Neural cell (in vitro differentiated cells): ENCODE measurements around the gene MOGAT2. TPM values are rescaled to one million over a fixed set of nuclear protein-coding genes. Genes with fewer than 3 reads are reported as not detected.

Experiments
- H2AFZ ChIP-seq: fragments of 200-600, 300-800 bp; sonication (generic), shearing (Covaris generic); 2 replicates; pipeline ENCODE4 v1.6.0; 2014; ENCODE audit warnings: low read depth, mild to moderate bottlenecking, antibody characterized with exemption, low read length, moderate library complexity
- H3F3A ChIP-seq: fragments of 200-600 bp; shearing (Covaris generic); 2 replicates; pipeline ENCODE4 v1.6.1; 2016; ENCODE audit warnings: mild to moderate bottlenecking, moderate library complexity, mixed read lengths, antibody characterized with exemption, low read length; ENCODE audit not compliant: insufficient read depth, poor library complexity, severe bottlenecking
- H3K27ac ChIP-seq: fragments of 200-600, 300-800 bp; sonication (generic), shearing (Covaris generic); 2 replicates; pipeline ENCODE4 v1.5.1; 2014; ENCODE audit warnings: mild to moderate bottlenecking, low read length, moderate library complexity
- H3K27me3 ChIP-seq: fragments of 300-800, 200-600 bp; sonication (generic), shearing (Covaris generic); 2 replicates; pipeline ENCODE4 v1.6.0; 2014; ENCODE audit warnings: mild to moderate bottlenecking, low read depth, low read length, moderate library complexity; ENCODE audit not compliant: insufficient read depth
- H3K36me3 ChIP-seq: fragments of 300-800, 200-600 bp; sonication (generic), shearing (Covaris generic); 2 replicates; pipeline ENCODE4 v1.5.1; 2014; ENCODE audit warnings: mild to moderate bottlenecking, antibody characterized with exemption, low read length, moderate library complexity; ENCODE audit not compliant: insufficient read depth
- H3K4me2 ChIP-seq: fragments of 300-800, 200-600 bp; sonication (generic), shearing (Covaris generic); 2 replicates; pipeline ENCODE4 v1.6.0; 2014; ENCODE audit warnings: mild to moderate bottlenecking, low read length
- H3K4me3 ChIP-seq: fragments of 300-800, 200-600 bp; sonication (generic), shearing (Covaris generic); 2 replicates; pipeline ENCODE4 v1.5.1; 2014; ENCODE audit warnings: mild to moderate bottlenecking, low read length, moderate library complexity
- H3K79me2 ChIP-seq: fragments of 200-600 bp; shearing (Covaris generic); replicated peaks from 2 replicates; pipeline ENCODE4 v1.6.0; 2014; ENCODE audit warnings: mild to moderate bottlenecking, low read length, moderate library complexity; ENCODE audit not compliant: insufficient read depth
- H3K9ac ChIP-seq: fragments of 300-800, 200-600 bp; sonication (generic), shearing (Covaris generic); 2 replicates; pipeline ENCODE4 v1.6.1; 2016; ENCODE audit warnings: mild to moderate bottlenecking, low read length, mixed read lengths
- H3K9me2 ChIP-seq: fragments of 200-600 bp; shearing (Covaris generic); 2 replicates; pipeline ENCODE4 v1.6.1; 2016; ENCODE audit warnings: mild to moderate bottlenecking, low read length, mixed read lengths; ENCODE audit not compliant: insufficient read depth
- H3K9me3 ChIP-seq: fragments of 200-600, 300-800 bp; sonication (generic), shearing (Covaris generic); 2 replicates; pipeline ENCODE4 v1.6.1; 2016; ENCODE audit warnings: mild to moderate bottlenecking, mixed run types, low read length, moderate library complexity, mixed read lengths
- H4K20me1 ChIP-seq: fragments of 200-600 bp; shearing (Covaris generic); 2 replicates; pipeline ENCODE4 v1.6.1; 2016; ENCODE audit warnings: mild to moderate bottlenecking, mixed run types; ENCODE audit not compliant: insufficient read depth
- CTCF ChIP-seq: fragments of 450-650 bp; IDR thresholded peaks from 2 replicates; pipeline ENCODE4 v1.5.1; 2014; ENCODE audit warnings: antibody characterized with exemption, mild to moderate bottlenecking, moderate library complexity; ENCODE audit not compliant: poor library complexity, severe bottlenecking
- EP300 ChIP-seq: fragments of 450-650 bp; conservative IDR thresholded peaks from 2 replicates; pipeline ENCODE4 v1.6.1; 2014; ENCODE audit warnings: antibody characterized with exemption, mild to moderate bottlenecking, moderate library complexity; ENCODE audit not compliant: poor library complexity, severe bottlenecking
- EZH2 ChIP-seq: fragments of 200-600, 300-800 bp; shearing (Covaris generic), sonication (generic); IDR thresholded peaks from 2 replicates; pipeline ENCODE4 v1.6.1; 2014; ENCODE audit warnings: antibody characterized with exemption, low read length, borderline replicate concordance, mild to moderate bottlenecking; ENCODE audit not compliant: insufficient read depth, poor library complexity, severe bottlenecking
- MXI1 ChIP-seq: fragments of 450-650 bp; conservative IDR thresholded peaks from 2 replicates; pipeline ENCODE4 v1.6.1; 2014; ENCODE audit warnings: antibody characterized with exemption, mild to moderate bottlenecking; ENCODE audit not compliant: poor library complexity, severe bottlenecking
- POLR2AphosphoS5 ChIP-seq: IDR thresholded peaks from 2 replicates; pipeline ENCODE4 v1.6.1; 2012
- RAD21 ChIP-seq: fragments of 450-650 bp; conservative IDR thresholded peaks from 2 replicates; pipeline ENCODE4 v1.6.1; 2014; ENCODE audit warnings: antibody characterized with exemption, mild to moderate bottlenecking, moderate library complexity
- REST ChIP-seq: IDR thresholded peaks from 2 replicates; pipeline ENCODE4 v1.6.1; 2012; ENCODE audit warnings: borderline replicate concordance
- SMC3 ChIP-seq: fragments of 450-650 bp; conservative IDR thresholded peaks from 2 replicates; pipeline ENCODE4 v1.6.1; 2014; ENCODE audit warnings: antibody characterized with exemption, mild to moderate bottlenecking, moderate library complexity; ENCODE audit not compliant: poor library complexity
- TAF1 ChIP-seq: IDR thresholded peaks from 2 replicates; pipeline ENCODE4 v1.6.1; 2012; ENCODE audit warnings: low read depth
- polyA plus RNA-seq: library from polyadenylated mRNA; depleted of rRNA; stranded (reverse); fragments of >200 nt; gene quantifications from 2 replicates; pipeline ENCODE4 v1.2.3, GENCODE V29; 2014

The MOGAT2 gene
- polyA plus RNA-seq, 1 donor from 2014 or later = not detected

- Histone ChIP-seq H3F3A (no peaks in the 10 kb centered on the region), H3K27me3 (no peaks in the 10 kb centered on the region), H3K4me3 (no peak overlapping the region), H3K27ac (no peak overlapping the region), H2AFZ (no peak overlapping the region), H3K79me2 (no peaks in the 10 kb centered on the region), H3K9me2 (no peaks in the 10 kb centered on the region), H3K9ac (no peak overlapping the region), H4K20me1 (no peaks in the 10 kb centered on the region), H3K9me3 (no peaks in the 10 kb centered on the region), H3K4me2 (no peak overlapping the region), H3K36me3 (no peaks in the 10 kb centered on the region)
- TF ChIP-seq RAD21 = no peak
- no peak for TF ChIP-seq REST
- TF ChIP-seq TAF1 = no peak
- no peak for TF ChIP-seq POLR2AphosphoS5
- TF ChIP-seq CTCF = no peak
Observed at GRCh38 chr11:75677909-75678308, 39.7 kb upstream of the MOGAT2 start.

DNA sequence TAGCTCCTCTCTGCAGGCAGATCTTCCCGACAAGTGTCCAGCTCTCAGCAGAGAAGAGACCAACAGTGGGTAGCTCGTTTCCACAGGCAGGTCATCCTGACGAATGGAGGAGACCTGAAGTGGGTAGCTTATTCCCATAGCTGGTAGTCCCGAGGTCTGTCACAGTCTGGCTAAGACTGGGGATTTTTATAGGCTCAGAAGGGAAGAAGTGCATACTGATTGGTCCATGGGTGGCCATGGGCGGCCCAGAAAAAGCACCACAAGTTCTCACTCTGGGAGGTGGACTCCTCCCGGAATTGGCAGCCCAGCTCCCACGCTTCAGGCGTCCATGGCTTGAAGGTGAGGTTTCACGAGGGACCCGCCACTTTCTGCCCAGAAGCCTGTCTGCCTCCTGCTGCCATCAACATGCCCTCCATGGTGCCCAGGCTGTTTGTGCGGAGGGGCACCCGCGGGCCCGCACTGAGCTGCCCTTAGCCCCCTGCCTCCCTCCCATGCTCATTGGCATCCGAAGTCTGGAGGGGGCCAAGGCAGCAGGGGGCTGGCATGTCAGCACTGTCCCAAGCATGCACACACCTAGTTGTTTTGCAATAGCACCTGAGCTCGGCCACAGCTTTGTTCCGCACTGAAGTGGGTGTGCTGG lies 38.9 kb upstream of the MOGAT2 start:
- Histone ChIP-seq H3K36me3 (no peaks in the 10 kb centered on the region), H3K4me3 (no peak overlapping the region), H2AFZ (no peak overlapping the region), H3K79me2 (no peaks in the 10 kb centered on the region), H3K27ac (no peak overlapping the region), H3F3A (no peaks in the 10 kb centered on the region), H3K4me2 (no peak overlapping the region), H4K20me1 (no peaks in the 10 kb centered on the region), H3K9me2 (no peaks in the 10 kb centered on the region), H3K9ac (no peak overlapping the region), H3K27me3 (no peaks in the 10 kb centered on the region), H3K9me3 (peaks cover 3% of the 10 kb centered on the region)
- no peak for TF ChIP-seq EZH2
- TF ChIP-seq CTCF = no peak
- no peak for TF ChIP-seq TAF1
- TF ChIP-seq SMC3 = no peak
- TF ChIP-seq MXI1 = no peak
- TF ChIP-seq EP300 = no peak
- no peak for TF ChIP-seq POLR2AphosphoS5
- TF ChIP-seq RAD21 = no peak
- TF ChIP-seq REST = no peak
